Measurements from ENCODE around the gene GJB5.
A peak's percentile ranks its signal among the peaks of the same experiment; 100 is the strongest.

The GJB5 gene

GRCh38 chr1:34776911-34777310, 22.1 kb downstream of the GJB5 start:
- DNase-seq (ENCODE audit: low read depth), result no peak

GRCh38 chr1:34777519-34778321, 22.9 kb downstream of the GJB5 start:
- DNase-seq (ENCODE audit: low read depth), result no peak

- DNase-seq (ENCODE audit: low read depth), result no peak
Observed at GRCh38 chr1:34778381-34778780, 23.5 kb downstream of the GJB5 start.

GRCh38 chr1:34779005-34779404, 24.2 kb downstream of the GJB5 start:
- DNase-seq (ENCODE audit: low read depth), result no peak

GRCh38 chr1:34779526-34779925, 24.7 kb downstream of the GJB5 start:
- DNase-seq (ENCODE audit: low read depth), result no peak

- no peak for DNase-seq (ENCODE audit: low read depth)
Observed at GRCh38 chr1:34779962-34780361, 25.1 kb downstream of the GJB5 start.

- DNase-seq (ENCODE audit: low read depth), result no peak
Observed at GRCh38 chr1:34780528-34780927, 25.7 kb downstream of the GJB5 start.

- DNase-seq (ENCODE audit: low read depth), result no peak
Observed at GRCh38 chr1:34781071-34781843, 26.4 kb downstream of the GJB5 start, which contains the start of gene GJB3. Gene GJB3, plus strand, starts transcription at chr1:34781214. Its CDS starts 3,549 bp downstream, at chr1:34784763.

- DNase-seq (ENCODE audit: low read depth), result no peak
Observed at GRCh38 chr1:34781844-34782391, 27.1 kb downstream of the GJB5 start.

GRCh38 chr1:34784751-34785221, 29.9 kb downstream of the GJB5 start:
- DNase-seq (ENCODE audit: low read depth), result no peak

- DNase-seq (ENCODE audit: low read depth), result no peak
Observed at GRCh38 chr1:34785231-34785874, 30.5 kb downstream of the GJB5 start.

GRCh38 chr1:34785875-34786470, 31.1 kb downstream of the GJB5 start:
- DNase-seq (ENCODE audit: low read depth), result no peak

GRCh38 chr1:34786521-34787325, 31.9 kb downstream of the GJB5 start:
- DNase-seq (ENCODE audit: low read depth), result peak; percentile 34

GRCh38 chr1:34787461-34788420, 32.9 kb downstream of the GJB5 start:
- DNase-seq (ENCODE audit: low read depth), result no peak

- no peak for DNase-seq (ENCODE audit: low read depth)
Observed at GRCh38 chr1:34790985-34791384, 36.1 kb downstream of the GJB5 start.

- no peak for DNase-seq (ENCODE audit: low read depth)
Observed at GRCh38 chr1:34792424-34792823, 37.6 kb downstream of the GJB5 start.

GRCh38 chr1:34792868-34793727, 38.3 kb downstream of the GJB5 start, which contains the start of gene GJA4:
Gene GJA4, plus strand, starts transcription at chr1:34792999. Its CDS starts 1,215 bp downstream, at chr1:34794214.
- DNase-seq (ENCODE audit: low read depth), result no peak

- DNase-seq (ENCODE audit: low read depth), result no peak
Observed at GRCh38 chr1:34794001-34794789, 39.3 kb downstream of the GJB5 start.

All from activated T-helper 9 cell treated with anti-CD3 and anti-CD28 coated beads, Interleukin-2, amount 50 U/mL, for 16 hours (primary cell).